ENCODE measurements around the gene ARL6IP5. TPM values are rescaled to one million over a fixed set of nuclear protein-coding genes. Genes with fewer than 3 reads are reported as not detected.
A peak's percentile ranks its signal among the peaks of the same experiment; 100 is the strongest.

Gene ARL6IP5
- total and polyA plus RNA-seq, 4 experiments from 2014 or later = 147 to 953 (median 328) TPM

- ChIA-PET CTCF (ENCODE audit: partially characterized antibody) (interaction anchor here (0.9 to 2.1 kb wide), 8 partner anchors 8 to 71 kb away, joined by 3 to 10 read pairs (median 4); no protein-coding TSS in a partner anchor), POLR2A (ENCODE audit: partially characterized antibody) (interaction anchor here (0.7 to 18.6 kb wide), 13 partner anchors 8 to 47 kb away, joined by 3 to 287 read pairs (median 7); partner anchors contain the start of genes ARL6IP5, TMF1 and UBA3)
- Mint-ChIP-seq H3K4me1 (peaks cover 65 to 86% (median 75%) of the 10 kb centered on the region in 4 donors), H3K36me3 (peaks cover 23 to 52% of the 10 kb centered on the region in 2 donors), H3K4me3 (peak overlapping the region; percentile 64 to 98 (median 86)), H3K27ac (peak overlapping the region; percentile 85 to 97 (median 94)), H3K27me3 (no peaks in the 10 kb centered on the region), H3K9me3 (no peaks in the 10 kb centered on the region)
- Histone ChIP-seq H3K4me1 (ENCODE audit: insufficient read depth, low read length) (peaks cover 94% of the 10 kb centered on the region), H3K27ac (ENCODE audit: low read depth, low read length) (peak overlapping the region; percentile 65), H3K36me3 (ENCODE audit: insufficient read depth, low read length) (peaks cover 4% of the 10 kb centered on the region), H3K27me3 (ENCODE audit: insufficient read depth, low read length) (no peaks in the 10 kb centered on the region), H3K9me3 (ENCODE audit: control insufficient read depth in 1 of 2, low read length in 2 of 2) (no peaks in the 10 kb centered on the region), H3K4me3 (ENCODE audit: low read length in 2 of 2) (peak overlapping the region; percentile 26 to 36)
- DNase-seq = no peak
- intact Hi-C loops (cut with micrococcal nuclease) = loop anchor here (1.0 kb wide), 2 partner anchors 7 to 11 kb away; partner anchors contain the start of genes ARL6IP5 and UBA3
These were observed 6.8 kb downstream of the ARL6IP5 start for GRCh38 chr3:69091389-69092029.

GRCh38 chr3:69092030-69092516 is 7.3 kb downstream of the ARL6IP5 start:
- peak overlapping the region; percentile 65 for H3K27ac ChIP-seq (ENCODE audit: low read depth, low read length)
- intact Hi-C loops (cut with micrococcal nuclease) = loop anchor here (1.0 kb wide), 2 partner anchors 8 to 12 kb away; partner anchors contain the start of genes ARL6IP5 and UBA3
- H3K9me3 Mint-ChIP-seq = no peaks in the 10 kb centered on the region
- H3K27me3 Mint-ChIP-seq = no peaks in the 10 kb centered on the region
- peak; percentile 50 to 60 (median 57) for DNase-seq
- peak overlapping the region; percentile 2 to 36 for H3K4me3 ChIP-seq (ENCODE audit: low read length in 2 of 2)
- ChIA-PET POLR2A (ENCODE audit: partially characterized antibody) (interaction anchor here (0.7 to 18.6 kb wide), 14 partner anchors 7 to 48 kb away, joined by 3 to 287 read pairs (median 7); partner anchors contain the start of genes ARL6IP5, TMF1 and UBA3), CTCF (ENCODE audit: partially characterized antibody) (interaction anchor here (0.7 to 2.1 kb wide), 12 partner anchors 9 to 78 kb away, joined by 3 to 10 read pairs (median 3); partner anchors contain the start of gene EOGT)
- H3K36me3 Mint-ChIP-seq = peaks cover 23 to 53% of the 10 kb centered on the region in 2 donors
- H3K9me3 ChIP-seq (ENCODE audit: control insufficient read depth in 1 of 2, low read length in 2 of 2) = no peaks in the 10 kb centered on the region
- peak overlapping the region; percentile 64 to 98 (median 86) for H3K4me3 Mint-ChIP-seq
- H3K4me1 Mint-ChIP-seq = peaks cover 66 to 92% (median 80%) of the 10 kb centered on the region in 4 donors
- H3K4me1 ChIP-seq (ENCODE audit: insufficient read depth, low read length) = peaks cover 98% of the 10 kb centered on the region
- peaks cover 4% of the 10 kb centered on the region for H3K36me3 ChIP-seq (ENCODE audit: insufficient read depth, low read length)
- H3K27ac Mint-ChIP-seq = peak overlapping the region; percentile 85 to 97 (median 94)
- no peaks in the 10 kb centered on the region for H3K27me3 ChIP-seq (ENCODE audit: insufficient read depth, low read length)

GRCh38 chr3:69094467-69095205 is 9.9 kb downstream of the ARL6IP5 start:
- H3K4me1 Mint-ChIP-seq = peaks cover 62 to 95% (median 80%) of the 10 kb centered on the region in 4 donors
- peak overlapping the region; percentile 65 for H3K27ac ChIP-seq (ENCODE audit: low read depth, low read length)
- H3K4me1 ChIP-seq (ENCODE audit: insufficient read depth, low read length) = peaks cover 92% of the 10 kb centered on the region
- no peaks in the 10 kb centered on the region for H3K9me3 Mint-ChIP-seq
- H3K9me3 ChIP-seq (ENCODE audit: control insufficient read depth in 1 of 2, low read length in 2 of 2) = no peaks in the 10 kb centered on the region
- peak overlapping the region; percentile 85 to 97 (median 94) for H3K27ac Mint-ChIP-seq
- no peaks in the 10 kb centered on the region for H3K27me3 Mint-ChIP-seq
- intact Hi-C loops (cut with micrococcal nuclease) = loop anchor here (1.0 to 2.0 kb wide), 2 partner anchors 10 to 14 kb away; no protein-coding TSS in a partner anchor
- CTCF ChIA-PET (ENCODE audit: partially characterized antibody) = interaction anchor here (1.0 to 5.5 kb wide), 8 partner anchors 9 to 42 kb away, joined by 3 to 27 read pairs (median 4); partner anchors contain the start of genes ARL6IP5, LMOD3 and TMF1
- H3K27me3 ChIP-seq (ENCODE audit: insufficient read depth, low read length) = no peaks in the 10 kb centered on the region
- H3K4me3 Mint-ChIP-seq = peak overlapping the region; percentile 44 to 98 (median 76)
- peaks cover 3% of the 10 kb centered on the region for H3K36me3 ChIP-seq (ENCODE audit: insufficient read depth, low read length)
- peak in 1 of 5 donors; percentile 59 for DNase-seq
- peak overlapping the region in 1 of 2 donors; percentile 19 for H3K4me3 ChIP-seq (ENCODE audit: low read length in 2 of 2)
- POLR2A ChIA-PET (ENCODE audit: partially characterized antibody) = interaction anchor here (1.2 to 18.6 kb wide), 7 partner anchors 10 to 82 kb away, joined by 3 to 287 read pairs (median 9); partner anchors contain the start of genes ARL6IP5, EOGT, TMF1 and UBA3
- H3K36me3 Mint-ChIP-seq = peaks cover 24 to 56% of the 10 kb centered on the region in 2 donors

- H3K4me3 ChIP-seq (ENCODE audit: low read length in 2 of 2) = peak overlapping the region in 1 of 2 donors; percentile 18
- no peaks in the 10 kb centered on the region for H3K9me3 ChIP-seq (ENCODE audit: control insufficient read depth in 1 of 2, low read length in 2 of 2)
- H3K4me3 Mint-ChIP-seq = peak overlapping the region; percentile 54 to 88 (median 80)
- H3K27me3 Mint-ChIP-seq = no peaks in the 10 kb centered on the region
- DNase-seq = peak; percentile 17 to 66 (median 30)
- H3K27ac ChIP-seq (ENCODE audit: low read depth, low read length) = peak overlapping the region; percentile 52
- ChIA-PET POLR2A (ENCODE audit: partially characterized antibody) (interaction anchor here (1.2 to 18.6 kb wide), 7 partner anchors 9 to 83 kb away, joined by 3 to 287 read pairs (median 9); partner anchors contain the start of genes ARL6IP5, EOGT, TMF1 and UBA3), CTCF (ENCODE audit: partially characterized antibody) (interaction anchor here (1.0 to 5.5 kb wide), 4 partner anchors 9 to 211 kb away, joined by 4 to 27 read pairs (median 6); partner anchors contain the start of genes ARL6IP5 and LMOD3)
- H3K36me3 Mint-ChIP-seq = peaks cover 24 to 52% of the 10 kb centered on the region in 2 donors
- intact Hi-C loops (cut with micrococcal nuclease) = loop anchor here (1.0 to 2.0 kb wide), 2 partner anchors 9 to 13 kb away; no protein-coding TSS in a partner anchor
- peak overlapping the region; percentile 85 to 97 (median 93) for H3K27ac Mint-ChIP-seq
- peaks cover 92% of the 10 kb centered on the region for H3K4me1 ChIP-seq (ENCODE audit: insufficient read depth, low read length)
- peaks cover 4% of the 10 kb centered on the region for H3K36me3 ChIP-seq (ENCODE audit: insufficient read depth, low read length)
- peaks cover 59 to 95% (median 77%) of the 10 kb centered on the region in 4 donors for H3K4me1 Mint-ChIP-seq
- no peaks in the 10 kb centered on the region for H3K27me3 ChIP-seq (ENCODE audit: insufficient read depth, low read length)
- H3K9me3 Mint-ChIP-seq = no peaks in the 10 kb centered on the region
These were observed 10.9 kb downstream of the ARL6IP5 start for GRCh38 chr3:69095636-69096035.

- peak overlapping the region in 1 of 2 donors; percentile 18 for H3K4me3 ChIP-seq (ENCODE audit: low read length in 2 of 2)
- CTCF ChIA-PET (ENCODE audit: partially characterized antibody) = interaction anchor here (1.0 to 5.5 kb wide), 2 partner anchors 25 to 210 kb away, joined by 4 to 27 read pairs; partner anchors contain the start of gene LMOD3
- no peaks in the 10 kb centered on the region for H3K27me3 Mint-ChIP-seq
- H3K27ac Mint-ChIP-seq = peak overlapping the region; percentile 85 to 97 (median 93)
- no peaks in the 10 kb centered on the region for H3K9me3 ChIP-seq (ENCODE audit: control insufficient read depth in 1 of 2, low read length in 2 of 2)
- no peaks in the 10 kb centered on the region for H3K27me3 ChIP-seq (ENCODE audit: insufficient read depth, low read length)
- H3K4me1 Mint-ChIP-seq = peaks cover 55 to 93% (median 73%) of the 10 kb centered on the region in 4 donors
- peak overlapping the region; percentile 52 for H3K27ac ChIP-seq (ENCODE audit: low read depth, low read length)
- no peak for DNase-seq
- peaks cover 24 to 54% of the 10 kb centered on the region in 2 donors for H3K36me3 Mint-ChIP-seq
- intact Hi-C loops (cut with micrococcal nuclease) = no loop called here
- peak overlapping the region; percentile 54 to 88 (median 80) for H3K4me3 Mint-ChIP-seq
- peaks cover 92% of the 10 kb centered on the region for H3K4me1 ChIP-seq (ENCODE audit: insufficient read depth, low read length)
- no peaks in the 10 kb centered on the region for H3K9me3 Mint-ChIP-seq
- peaks cover 5% of the 10 kb centered on the region for H3K36me3 ChIP-seq (ENCODE audit: insufficient read depth, low read length)
- POLR2A ChIA-PET (ENCODE audit: partially characterized antibody) = interaction anchor here (3.0 to 18.6 kb wide), 4 partner anchors 9 to 45 kb away, joined by 9 to 287 read pairs (median 82); partner anchors contain the start of genes ARL6IP5, TMF1 and UBA3
These were observed 11.6 kb downstream of the ARL6IP5 start for GRCh38 chr3:69096299-69096698.

GRCh38 chr3:69097407-69098086 is 12.8 kb downstream of the ARL6IP5 start:
- intact Hi-C loops (cut with micrococcal nuclease) = loop anchor here (1.0 kb wide), 1 partner anchor 7 kb away; no protein-coding TSS in a partner anchor
- peak overlapping the region; percentile 11 to 74 (median 48) for H3K4me3 Mint-ChIP-seq
- H3K27me3 Mint-ChIP-seq = no peaks in the 10 kb centered on the region
- H3K27ac Mint-ChIP-seq = peak overlapping the region; percentile 57 to 97 (median 88)
- no peak overlapping the region for H3K27ac ChIP-seq (ENCODE audit: low read depth, low read length)
- H3K27me3 ChIP-seq (ENCODE audit: insufficient read depth, low read length) = no peaks in the 10 kb centered on the region
- ChIA-PET POLR2A (ENCODE audit: partially characterized antibody) (interaction anchor here (0.6 kb wide), 1 partner anchor 9 kb away, joined by 3 read pairs; no protein-coding TSS in a partner anchor), CTCF (ENCODE audit: partially characterized antibody) (interaction anchor here (1.0 to 5.5 kb wide), 2 partner anchors 24 to 44 kb away, joined by 4 to 27 read pairs; partner anchors contain the start of gene LMOD3)
- no peak for DNase-seq
- no peak overlapping the region for H3K4me3 ChIP-seq (ENCODE audit: low read length in 2 of 2)
- H3K36me3 ChIP-seq (ENCODE audit: insufficient read depth, low read length) = peaks cover 18% of the 10 kb centered on the region
- peaks cover 52 to 93% (median 71%) of the 10 kb centered on the region in 4 donors for H3K4me1 Mint-ChIP-seq
- H3K36me3 Mint-ChIP-seq = peaks cover 30 to 62% of the 10 kb centered on the region in 2 donors
- H3K9me3 Mint-ChIP-seq = no peaks in the 10 kb centered on the region
- peaks cover 86% of the 10 kb centered on the region for H3K4me1 ChIP-seq (ENCODE audit: insufficient read depth, low read length)
- no peaks in the 10 kb centered on the region for H3K9me3 ChIP-seq (ENCODE audit: control insufficient read depth in 1 of 2, low read length in 2 of 2)
